Measurements from ENCODE around the gene BLVRA.
A peak's percentile ranks its signal among the peaks of the same experiment; 100 is the strongest.
"Not testable (repeated sequence)": the region's sequence is repeated elsewhere in the genome, so short reads cannot be mapped to it uniquely, and the experiment has no call there.

Gene BLVRA, protein sequence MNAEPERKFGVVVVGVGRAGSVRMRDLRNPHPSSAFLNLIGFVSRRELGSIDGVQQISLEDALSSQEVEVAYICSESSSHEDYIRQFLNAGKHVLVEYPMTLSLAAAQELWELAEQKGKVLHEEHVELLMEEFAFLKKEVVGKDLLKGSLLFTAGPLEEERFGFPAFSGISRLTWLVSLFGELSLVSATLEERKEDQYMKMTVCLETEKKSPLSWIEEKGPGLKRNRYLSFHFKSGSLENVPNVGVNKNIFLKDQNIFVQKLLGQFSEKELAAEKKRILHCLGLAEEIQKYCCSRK

GRCh38 chr7:43758029-43758821, at the start of gene BLVRA:
BLVRA (plus strand) TSS chr7:43758680; CDS start chr7:43771159, 12,479 bp downstream.
- DNase-seq, result peak; percentile 69

GRCh38 chr7:43711503-43711902, 47.0 kb upstream of the BLVRA start:
- DNase-seq, result no peak

DNA sequence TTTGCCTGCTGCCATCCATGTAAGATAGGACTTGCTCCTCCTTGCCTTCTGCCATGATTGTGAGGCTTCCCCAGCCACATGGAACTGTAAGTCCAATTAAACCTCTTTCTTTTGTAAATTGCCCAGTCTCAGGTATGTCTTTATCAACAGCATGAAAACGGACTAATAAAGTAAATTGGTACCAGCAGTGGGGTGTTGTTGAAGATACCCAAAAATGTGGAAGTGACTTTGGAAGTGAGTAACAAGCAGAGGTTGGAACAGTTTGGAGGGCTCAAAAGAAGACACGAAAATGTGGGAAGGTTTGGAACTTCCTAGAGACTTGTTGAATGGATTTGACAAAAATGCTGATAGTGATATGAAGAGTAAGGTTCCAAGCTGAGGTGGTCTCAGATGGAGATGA, 42.5 kb upstream of the BLVRA start:
- not testable (repeated sequence) for DNase-seq

GRCh38 chr7:43716598-43716997, 41.9 kb upstream of the BLVRA start:
- DNase-seq, result no peak

- DNase-seq, result no peak
Observed at GRCh38 chr7:43721193-43721806, 37.2 kb upstream of the BLVRA start.

- DNase-seq, result no peak
Observed at GRCh38 chr7:43723007-43723341, 35.5 kb upstream of the BLVRA start.

- DNase-seq, result no peak
Observed at GRCh38 chr7:43725251-43725650, 33.2 kb upstream of the BLVRA start.

DNA sequence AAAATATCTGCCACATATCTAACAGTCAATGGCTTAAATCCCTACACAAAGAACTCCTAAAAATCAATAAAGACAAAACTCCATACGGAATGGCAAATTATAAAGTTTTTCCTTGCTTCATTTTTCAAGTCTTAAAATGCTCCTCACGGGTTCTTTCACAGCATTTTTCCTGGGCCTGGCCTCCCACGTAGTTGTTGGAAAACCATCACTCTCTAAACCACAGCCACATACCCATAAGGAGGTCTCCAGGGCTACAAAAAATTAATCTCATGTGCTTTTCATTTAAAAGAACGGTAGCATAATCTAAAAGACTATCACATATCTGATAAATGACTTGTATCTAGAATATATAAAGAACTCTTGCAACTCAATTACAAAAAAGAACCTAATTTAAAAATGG, 32.0 kb upstream of the BLVRA start:
- DNase-seq, result no peak

- DNase-seq, result no peak
Observed at GRCh38 chr7:43727003-43727402, 31.5 kb upstream of the BLVRA start.

DNA sequence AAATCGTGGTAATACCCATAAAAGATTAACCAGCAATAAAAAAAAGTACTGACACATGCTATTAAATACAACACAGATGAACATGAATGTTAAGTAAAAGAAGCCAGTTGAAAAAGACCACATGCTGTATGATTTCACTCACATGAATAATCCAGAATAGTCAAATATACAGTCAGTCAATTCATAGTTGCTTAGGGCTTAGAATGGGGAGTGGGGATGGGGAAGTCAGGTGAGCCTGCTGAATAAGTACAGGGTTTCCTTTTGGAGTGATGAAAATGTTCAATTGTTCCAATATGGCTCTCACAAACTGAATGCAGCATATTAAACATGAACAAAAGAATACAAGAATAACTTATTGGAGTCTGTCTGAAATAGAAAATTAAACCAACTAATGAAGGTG, 31.0 kb upstream of the BLVRA start:
- DNase-seq, result no peak

DNA sequence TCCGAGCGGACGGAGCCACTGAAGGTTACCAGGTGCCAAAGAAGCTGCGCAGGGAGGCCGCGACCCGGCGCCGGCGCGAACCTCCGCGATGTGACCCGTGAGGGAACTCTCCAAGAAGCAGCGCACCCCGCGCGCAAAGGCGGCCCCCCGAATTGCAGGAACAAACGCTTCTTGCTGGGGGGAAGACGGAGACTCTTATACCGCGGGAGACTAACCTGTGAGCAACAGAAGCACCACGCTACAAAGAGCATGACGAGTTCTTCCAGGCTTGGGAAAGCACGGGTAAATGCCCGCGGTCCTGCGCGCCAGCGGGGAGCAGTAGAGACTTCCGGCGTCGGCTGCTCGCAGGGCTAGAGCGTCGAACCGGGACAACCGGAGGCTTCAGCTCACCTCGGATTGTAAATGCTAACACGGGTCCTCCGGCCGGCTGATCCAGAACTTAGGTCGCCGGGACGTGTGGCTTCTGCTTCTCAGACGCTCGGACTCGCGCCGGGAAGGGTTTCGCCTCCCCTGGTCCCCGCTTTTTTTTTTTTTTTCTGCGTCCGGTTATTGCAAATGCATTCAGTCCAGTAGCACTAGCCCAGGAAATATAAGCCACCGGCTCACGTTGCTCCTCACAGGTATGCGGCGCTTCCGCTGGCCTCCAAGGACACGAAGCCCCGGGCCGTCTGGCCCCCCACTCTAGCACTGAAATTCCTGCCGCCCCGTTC, 29.1 kb upstream of the BLVRA start, which contains the start of gene COA1:
Gene COA1 (minus strand): TSS at position 310 of the 710 bp plus-strand sequence. CDS start 80,909 bp downstream, outside the sequence.
- peak; percentile 83 for DNase-seq

GRCh38 chr7:43729924-43730248, 28.6 kb upstream of the BLVRA start:
- no peak for DNase-seq

DNA sequence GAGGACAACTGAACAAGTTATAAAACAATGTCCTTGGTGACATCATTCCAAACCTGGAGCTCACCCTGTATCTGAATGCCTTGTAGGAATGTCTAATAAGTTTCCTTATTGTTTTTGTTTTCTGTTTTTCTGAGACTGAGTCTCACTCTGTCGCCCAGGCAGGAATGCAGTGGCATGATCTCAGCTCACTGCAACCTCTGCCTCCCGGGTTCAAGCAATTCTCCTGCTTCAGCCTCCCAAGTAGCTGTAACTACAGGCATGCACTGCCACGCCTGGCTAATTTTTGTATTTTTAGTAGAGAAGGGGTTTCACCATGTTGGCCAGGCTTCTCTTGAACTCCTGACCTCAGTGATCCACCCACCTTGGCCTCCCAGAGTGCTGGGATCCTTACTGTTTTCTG, 27.0 kb upstream of the BLVRA start:
- not testable (repeated sequence) for DNase-seq

DNA sequence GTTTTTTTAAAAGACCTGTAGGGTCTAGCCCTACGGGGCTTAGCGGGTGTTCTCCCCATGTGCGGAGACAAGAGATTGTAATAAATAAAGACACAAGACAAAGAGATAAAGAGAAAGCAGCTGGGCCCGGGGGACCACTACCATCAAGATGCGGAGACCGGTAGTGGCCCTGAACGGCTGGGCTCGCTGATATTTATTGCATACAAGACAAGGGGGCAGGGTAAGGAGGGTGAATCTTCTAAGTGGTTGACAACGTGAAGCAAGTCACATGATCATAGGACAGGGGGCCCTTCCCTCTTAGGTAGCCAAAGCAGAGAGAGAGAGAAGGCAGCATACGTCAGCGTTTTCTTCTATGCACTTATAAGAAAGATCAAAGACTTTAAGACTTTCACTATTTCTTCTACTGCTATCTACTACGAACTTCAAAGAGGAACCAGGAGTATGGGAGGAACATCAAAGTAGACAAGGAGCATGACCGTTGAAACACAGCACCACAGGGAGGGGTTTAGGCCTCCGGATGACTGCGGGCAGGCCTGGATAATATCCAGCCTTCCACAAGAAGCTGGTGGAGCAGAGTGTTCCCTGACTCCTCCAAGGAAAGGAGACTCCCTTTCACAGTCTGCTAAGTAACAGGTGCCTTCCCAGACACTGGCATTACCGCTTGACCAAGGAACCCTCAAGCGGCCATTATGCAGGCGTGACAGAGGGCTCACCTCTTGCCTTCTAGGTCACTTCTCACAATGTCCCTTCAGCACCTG, 23.7 kb upstream of the BLVRA start:
- not testable (repeated sequence) for DNase-seq

DNA sequence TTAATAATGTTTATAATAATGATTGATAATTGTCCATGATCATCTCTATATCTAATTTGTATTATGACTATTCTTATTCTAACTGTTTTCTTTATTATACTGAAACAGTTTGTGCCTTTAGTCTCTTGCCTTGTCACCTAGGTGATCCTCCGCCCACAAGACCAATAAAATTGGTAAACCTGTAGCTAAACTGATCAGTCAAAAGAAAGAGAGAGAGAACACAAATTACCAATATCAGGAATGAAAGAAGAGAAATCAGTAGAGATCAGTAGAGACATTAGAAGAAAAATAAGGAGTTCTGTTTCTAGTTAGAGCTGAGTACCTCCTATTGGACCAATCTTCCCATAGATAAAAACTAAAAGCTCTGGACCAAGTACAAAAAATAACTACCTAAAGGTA, 23.1 kb upstream of the BLVRA start:
- no peak for DNase-seq

GRCh38 chr7:43735802-43736603, 22.5 kb upstream of the BLVRA start:
- peak; percentile 14 for DNase-seq

DNA sequence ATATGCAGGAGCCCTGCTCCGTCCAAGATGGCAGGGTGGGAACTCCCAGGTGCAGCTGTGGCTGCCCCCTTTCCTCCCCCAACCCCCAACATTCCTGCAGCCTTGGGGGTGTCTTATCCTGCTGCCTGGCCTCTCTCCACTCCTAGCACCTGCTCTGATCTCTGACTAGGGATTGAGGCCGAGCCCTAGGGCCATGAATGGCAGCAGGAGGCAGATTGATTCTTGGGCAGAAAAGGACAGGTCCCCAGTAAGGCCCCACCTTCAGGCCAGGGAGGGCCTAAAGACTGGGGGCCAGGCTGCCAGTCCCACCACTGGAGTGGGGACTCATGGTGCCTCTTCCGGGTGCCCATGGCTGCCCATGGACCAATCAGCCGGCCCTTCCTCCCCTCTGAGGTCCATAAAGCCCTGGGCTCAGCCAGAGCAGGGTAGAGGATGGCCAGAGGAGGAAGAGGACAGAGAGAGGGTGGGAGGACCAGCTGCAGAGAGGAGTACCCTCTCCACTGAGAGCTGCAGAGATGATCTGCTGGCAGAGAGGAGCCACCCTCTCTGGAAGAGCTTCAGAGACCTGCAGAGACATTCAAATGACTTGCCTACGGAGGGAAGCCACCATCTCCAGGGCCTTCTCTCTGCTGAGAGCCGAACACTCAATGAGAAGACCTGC, 20.9 kb upstream of the BLVRA start:
- no peak for DNase-seq

GRCh38 chr7:43742692-43743091, 15.8 kb upstream of the BLVRA start:
- no peak for DNase-seq

DNA sequence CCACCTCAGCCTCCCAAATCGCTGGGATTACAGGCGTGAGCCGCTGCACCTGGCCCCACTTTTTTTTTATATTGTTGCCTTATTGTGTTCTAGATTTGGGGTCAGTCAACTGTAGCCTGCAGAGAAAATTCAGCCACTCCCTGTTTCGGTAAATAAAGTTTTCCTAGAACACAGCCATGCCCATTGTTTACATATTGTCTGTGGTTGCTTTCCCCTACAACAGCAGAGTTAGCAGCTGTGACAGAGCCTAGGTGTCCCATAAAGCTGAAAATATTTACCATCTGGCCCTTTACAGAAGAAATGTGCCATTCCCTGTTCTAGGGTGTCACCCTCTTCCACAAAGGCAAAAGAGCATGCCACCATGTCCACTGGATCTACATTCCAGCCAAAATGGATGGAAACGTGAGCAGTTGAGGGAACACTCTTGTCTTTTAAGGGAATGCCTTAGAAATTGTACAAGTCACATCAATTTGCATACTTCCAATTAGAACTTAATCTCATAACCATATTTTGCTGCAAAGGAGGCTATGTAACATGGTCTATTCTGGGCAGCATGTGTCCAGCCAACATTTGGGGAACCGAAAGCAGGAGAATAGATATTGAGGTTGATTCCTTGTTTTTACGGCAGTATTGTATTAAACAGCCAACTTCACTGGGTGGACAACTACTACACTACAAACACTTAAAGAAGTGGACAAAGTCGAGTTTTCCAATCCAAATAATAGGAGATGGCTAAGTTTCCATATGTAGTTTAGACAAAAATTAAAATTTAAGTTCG, 11.0 kb upstream of the BLVRA start:
- DNase-seq, result no peak

DNA sequence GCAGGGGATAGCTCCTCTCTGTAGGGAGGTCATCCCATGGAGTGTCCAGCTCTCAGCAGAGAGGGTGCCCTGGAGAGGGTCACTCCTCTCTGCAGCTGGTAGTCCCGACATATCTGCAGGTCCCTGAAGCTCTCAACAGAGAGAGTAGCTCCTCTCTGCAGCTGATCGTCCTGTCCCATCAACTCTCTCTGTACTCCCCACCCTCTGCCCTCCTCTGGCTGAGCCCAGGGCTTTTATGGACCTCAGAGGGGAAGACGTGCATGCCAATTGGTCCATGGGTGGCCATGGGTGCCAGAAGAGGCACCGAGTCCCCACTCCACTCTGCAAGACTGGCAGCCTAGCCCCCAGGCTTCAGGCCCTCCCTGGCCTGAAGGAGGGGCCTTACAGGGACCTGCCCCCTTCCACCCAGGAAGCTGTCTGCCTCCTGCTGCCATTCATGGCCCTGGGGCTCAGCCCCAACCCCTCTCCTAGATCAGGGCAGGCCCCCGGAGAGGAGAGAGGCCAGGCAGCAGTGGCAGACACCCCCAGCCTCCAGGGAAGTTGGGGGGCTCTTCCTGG, 9.0 kb upstream of the BLVRA start:
- no peak for DNase-seq

All from stimulated activated CD4-positive, alpha-beta T cell treated with anti-CD3 and anti-CD28 coated beads, Interleukin-4, amount 100 ng/mL, for 1 hour (primary cell).